ENCODE measurements around the gene MAMDC4.

- no peak for TF ChIP-seq CTCF (IDR thresholded peaks at IDR 0.05)
- no peak for TF ChIP-seq POLR2A (IDR thresholded peaks at IDR 0.05)
- TF ChIP-seq EP300 (IDR thresholded peaks at IDR 0.05): no peak
- no peak for TF ChIP-seq POLR2AphosphoS5 (IDR thresholded peaks at IDR 0.05)
These were observed 13.6 kb upstream of the MAMDC4 start for GRCh38 chr9:136838314-136839228.

Data from sigmoid colon (tissue), 4 donors.